GM23248 (cell line): Measurements from ENCODE around the gene TMEM8B. TPM values are rescaled to one million over a fixed set of nuclear protein-coding genes. Genes with fewer than 3 reads are reported as not detected.

ENCODE experiments used
- DNase-seq: peaks from one replicate; pipeline ENCODE4 v3.0.0-alpha.2; 2015
- H2AFZ ChIP-seq: fragments of 200-600 bp; sonication (generic); 2 replicates; pipeline ENCODE4 v1.6.1; 2016; ENCODE audit warnings: antibody characterized with exemption
- H3F3A ChIP-seq: fragments of 200-600 bp; sonication (generic); 2 replicates; pipeline ENCODE4 v1.6.1; 2016; ENCODE audit warnings: mild to moderate bottlenecking, antibody characterized with exemption, mixed run types; ENCODE audit not compliant: insufficient read depth
- H3K27ac ChIP-seq: fragments of 200-600 bp; sonication (generic); 2 replicates; pipeline ENCODE4 v1.5.1; 2016; ENCODE audit warnings: mild to moderate bottlenecking
- H3K27me3 ChIP-seq: fragments of 200-600 bp; sonication (generic); replicated peaks from 2 replicates; pipeline ENCODE4 v1.6.1; 2016; ENCODE audit warnings: mild to moderate bottlenecking; ENCODE audit not compliant: insufficient read depth
- H3K36me3 ChIP-seq: fragments of 200-600 bp; sonication (generic); 2 replicates; pipeline ENCODE4 v1.6.1; 2016; ENCODE audit warnings: low read depth, mild to moderate bottlenecking
- H3K4me1 ChIP-seq: fragments of 200-600 bp; sonication (generic); 2 replicates; pipeline ENCODE4 v1.6.1; 2016; ENCODE audit warnings: mild to moderate bottlenecking; ENCODE audit not compliant: insufficient read depth
- H3K4me2 ChIP-seq: fragments of 200-600 bp; sonication (generic); one replicate; pipeline ENCODE4 v1.6.1; 2016; ENCODE audit warnings: mild to moderate bottlenecking; ENCODE audit not compliant: unreplicated experiment
- H3K4me3 ChIP-seq: fragments of 200-600 bp; sonication (generic); 2 replicates; pipeline ENCODE4 v1.5.1; 2016; ENCODE audit warnings: mild to moderate bottlenecking
- H3K79me2 ChIP-seq: fragments of 200-600 bp; sonication (generic); 2 replicates; pipeline ENCODE4 v1.6.1; 2016; ENCODE audit warnings: mild to moderate bottlenecking; ENCODE audit not compliant: insufficient read depth
- H3K9ac ChIP-seq: fragments of 200-600 bp; sonication (generic); 2 replicates; pipeline ENCODE4 v1.6.1; 2016; ENCODE audit warnings: mild to moderate bottlenecking
- H3K9me2 ChIP-seq: fragments of 200-600 bp; sonication (generic); 2 replicates; pipeline ENCODE4 v1.6.1; 2016; ENCODE audit warnings: mixed run types, mild to moderate bottlenecking, moderate library complexity; ENCODE audit not compliant: insufficient read depth
- H3K9me3 ChIP-seq: fragments of 200-600 bp; sonication (generic); one replicate; pipeline ENCODE4 v1.6.1; 2017; ENCODE audit warnings: low read depth
- H4K20me1 ChIP-seq: fragments of 200-600 bp; sonication (generic); 2 replicates; pipeline ENCODE4 v1.6.0; 2016; ENCODE audit not compliant: insufficient read depth
- EZH2 ChIP-seq: fragments of 200-600 bp; sonication (generic); IDR thresholded peaks from 2 replicates; pipeline ENCODE4 v1.6.1; 2018; ENCODE audit warnings: antibody characterized with exemption, mild to moderate bottlenecking; ENCODE audit not compliant: insufficient read depth, poor library complexity, severe bottlenecking
- EZH2phosphoT487 ChIP-seq: fragments of 200-600 bp; sonication (generic); IDR thresholded peaks from 2 replicates; pipeline ENCODE4 v1.6.1; 2018; ENCODE audit warnings: antibody characterized with exemption, moderate library complexity, mild to moderate bottlenecking, low read depth; ENCODE audit not compliant: insufficient read depth
- WGBS, 2 experiments: methylation state at CpG; one replicate each; pipeline ENCODE4 v1.1.6; 2015 to 2017; ENCODE audit warnings: low lambda C conversion rate in 2 of 2, low coverage in 1 of 2; ENCODE audit errors: missing lambda C conversion rate in 2 of 2; 5-methylcytosine and 5-hydroxymethylcytosine counted together
- in situ Hi-C: fragments of 300-500 bp; cut with MboI; formaldehyde crosslinking; loops from 2 replicates; pipeline ENCODE4 v1.15.0; 2020
- polyA plus RNA-seq: library from polyadenylated mRNA; unstranded; fragments of >200 nt; fragmentation: Nextera tagmentation; extraction: Ambion mirVana; gene quantifications from 2 replicates; pipeline ENCODE4 v1.2.1, GENCODE V29; 2016
- total RNA-seq: library from RNA; depleted of rRNA; stranded (reverse); fragments of >200 nt; shearing (Covaris generic); gene quantifications from 2 replicates; pipeline ENCODE4 v1.2.3, GENCODE V29; 2014

TMEM8B gene
- total and polyA plus RNA-seq, 2 experiments from 2014 or later = 3.7 to 4.9 TPM

GRCh38 chr9:35839926-35840325 lies 10.9 kb downstream of the TMEM8B start:
- Histone ChIP-seq H3K4me2 (no peak overlapping the region), H3F3A (peaks cover 21% of the 10 kb centered on the region), H3K27ac (no peak overlapping the region), H3K9me2 (no peaks in the 10 kb centered on the region), H3K9me3 (no peaks in the 10 kb centered on the region), H4K20me1 (no peaks in the 10 kb centered on the region), H3K27me3 (no peaks in the 10 kb centered on the region), H3K4me1 (peaks cover 15% of the 10 kb centered on the region), H2AFZ (no peak overlapping the region), H3K79me2 (no peaks in the 10 kb centered on the region), H3K36me3 (no peaks in the 10 kb centered on the region), H3K4me3 (no peak overlapping the region), H3K9ac (no peak overlapping the region)
- TF ChIP-seq EZH2phosphoT487 (no peak), EZH2 (no peak)
- in situ Hi-C loops = no loop called here
- WGBS, 2 experiments = 97% methylated on average over 5 of the region's 5 CpGs
- DNase-seq = no peak

- H3F3A ChIP-seq = peaks cover 29% of the 10 kb centered on the region
- H3K4me2 ChIP-seq = no peak overlapping the region
- H3K9ac ChIP-seq = no peak overlapping the region
- H3K27me3 ChIP-seq = no peaks in the 10 kb centered on the region
- in situ Hi-C loops = no loop called here
- H3K36me3 ChIP-seq = no peaks in the 10 kb centered on the region
- H3K9me2 ChIP-seq = no peaks in the 10 kb centered on the region
- no peak overlapping the region for H2AFZ ChIP-seq
- no peaks in the 10 kb centered on the region for H4K20me1 ChIP-seq
- H3K79me2 ChIP-seq = no peaks in the 10 kb centered on the region
- TF ChIP-seq EZH2 = no peak
- TF ChIP-seq EZH2phosphoT487 = no peak
- WGBS, 2 experiments = 87 to 89% methylated on average over 15 of the region's 15 CpGs
- H3K9me3 ChIP-seq = no peaks in the 10 kb centered on the region
- no peak overlapping the region for H3K27ac ChIP-seq
- H3K4me1 ChIP-seq = peaks cover 21% of the 10 kb centered on the region
- no peak overlapping the region for H3K4me3 ChIP-seq
- no peak for DNase-seq
These were observed 12.0 kb downstream of the TMEM8B start for GRCh38 chr9:35840881-35841644.

DNA sequence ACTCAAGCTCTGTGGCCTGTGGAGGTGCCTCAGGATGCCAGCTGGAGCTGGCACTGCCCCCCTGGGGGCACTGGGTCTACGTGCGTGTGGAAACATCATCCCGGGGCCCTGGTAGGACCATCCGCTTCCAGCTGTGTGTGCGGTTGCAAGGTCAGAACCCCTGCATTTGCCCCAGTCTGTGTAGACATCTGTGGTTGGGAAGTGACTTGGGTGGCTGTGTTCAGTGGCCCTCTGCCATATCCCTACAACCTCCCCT lies 12.5 kb downstream of the TMEM8B start:
- Histone ChIP-seq H3K79me2 (no peaks in the 10 kb centered on the region), H3F3A (peaks cover 29% of the 10 kb centered on the region), H3K4me3 (no peak overlapping the region), H3K4me1 (peaks cover 21% of the 10 kb centered on the region), H3K9me3 (no peaks in the 10 kb centered on the region), H3K27me3 (no peaks in the 10 kb centered on the region), H4K20me1 (no peaks in the 10 kb centered on the region), H3K4me2 (no peak overlapping the region), H3K9ac (no peak overlapping the region), H3K27ac (no peak overlapping the region), H3K9me2 (no peaks in the 10 kb centered on the region), H3K36me3 (no peaks in the 10 kb centered on the region), H2AFZ (no peak overlapping the region)
- no peak for DNase-seq
- WGBS, 2 experiments = 68 to 69% methylated on average over 5 of the region's 5 CpGs
- no peak for TF ChIP-seq EZH2phosphoT487
- in situ Hi-C loops = no loop called here

DNA sequence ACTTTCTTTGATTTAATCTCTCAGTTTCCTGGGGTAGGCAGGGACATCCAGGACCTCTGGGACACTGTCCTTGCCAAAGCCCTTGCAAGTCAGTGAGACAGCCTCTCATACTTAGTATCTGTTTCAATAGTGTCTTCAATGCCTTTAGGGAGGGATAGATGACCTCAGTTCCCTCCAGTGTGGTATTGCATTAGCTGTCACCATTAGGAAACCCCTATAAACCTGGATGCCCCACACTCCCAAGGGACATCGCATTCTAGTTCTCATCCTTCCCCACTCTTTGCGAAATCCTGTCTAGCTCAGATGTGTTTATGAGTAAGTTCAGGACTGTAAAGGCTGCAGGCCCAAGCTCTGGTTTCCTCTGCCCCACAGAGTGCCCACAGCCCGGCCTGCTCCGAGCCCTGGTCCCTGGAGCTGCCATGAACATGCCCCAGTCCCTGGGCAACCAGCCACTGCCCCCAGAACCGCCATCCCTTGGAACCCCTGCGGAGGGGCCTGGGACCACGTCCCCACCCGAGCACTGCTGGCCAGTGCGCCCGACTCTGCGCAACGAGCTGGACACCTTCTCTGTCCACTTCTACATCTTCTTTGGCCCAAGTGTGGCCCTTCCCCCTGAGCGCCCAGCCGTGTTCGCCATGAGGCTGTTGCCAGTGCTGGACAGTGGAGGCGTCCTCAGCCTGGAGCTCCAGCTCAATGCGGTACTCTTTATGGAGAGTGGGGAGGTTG lies 13.2 kb downstream of the TMEM8B start:
- DNase-seq = peak; percentile 50
- 72 to 75% methylated on average over 17 of the region's 17 CpGs for WGBS, 2 experiments
- no peaks in the 10 kb centered on the region for H3K9me3 ChIP-seq

More for the DNA sequence above, 13.2 kb downstream of the TMEM8B start:
- no peak for TF ChIP-seq EZH2
- TF ChIP-seq EZH2phosphoT487 = no peak
- Histone ChIP-seq H3K27me3 (no peaks in the 10 kb centered on the region), H2AFZ (no peak overlapping the region), H4K20me1 (no peaks in the 10 kb centered on the region), H3F3A (peaks cover 30% of the 10 kb centered on the region), H3K4me1 (peaks cover 21% of the 10 kb centered on the region), H3K9me2 (no peaks in the 10 kb centered on the region), H3K36me3 (no peaks in the 10 kb centered on the region), H3K4me3 (no peak overlapping the region), H3K9ac (no peak overlapping the region), H3K79me2 (no peaks in the 10 kb centered on the region), H3K27ac (no peak overlapping the region), H3K4me2 (no peak overlapping the region)
- in situ Hi-C loops = no loop called here
